H1 (cell line): Measurements from ENCODE around the gene SRPRB. TPM values are rescaled to one million over a fixed set of nuclear protein-coding genes. Genes with fewer than 3 reads are reported as not detected.
A peak's percentile ranks its signal among the peaks of the same experiment; 100 is the strongest.

Experiments
- CTCF ChIA-PET: fragments of 300-600 bp; sonication (Branson Sonifier 250); formaldehyde crosslinking; loops from one replicate; lab custom pipeline; 2021; ENCODE audit not compliant: partially characterized antibody; lab: Charles Lee
- POLR2A ChIA-PET: fragments of 300-600 bp; sonication (Branson Sonifier 250); formaldehyde crosslinking; loops from one replicate; lab custom pipeline; 2021; ENCODE audit warnings: inconsistent platforms; ENCODE audit not compliant: partially characterized antibody; lab: Charles Lee
- DNase-seq, 2 experiments: peaks; one replicate each; pipeline versions ENCODE4 v3.0.0 to v3.0.0-alpha.2; 2010 to 2022; ENCODE audit warnings: low spot score in 2 of 2, low read depth in 1 of 2, mixed read lengths in 1 of 2
- FAIRE-seq: peaks from 2 replicates; lab custom pipeline; 2011; peaks lifted over from hg19 to GRCh38; lab: Jason Lieb, UNC
- H2AFZ ChIP-seq: 2 replicates; pipeline ENCODE4 v1.8.1; 2012; ENCODE audit warnings: low read length, inconsistent platforms
- H2AK5ac ChIP-seq: 2 replicates; pipeline ENCODE4 v1.6.1; 2013; ENCODE audit warnings: low read depth, low read length
- H2BK120ac ChIP-seq: replicated peaks from 2 replicates; pipeline ENCODE3; 2013; ENCODE audit warnings: low read depth, low read length, inconsistent platforms
- H2BK12ac ChIP-seq: 2 replicates; pipeline ENCODE4 v1.6.1; 2013; ENCODE audit warnings: low read depth, low read length
- H2BK15ac ChIP-seq: 2 replicates; pipeline ENCODE4 v1.6.1; 2013; ENCODE audit warnings: low read length
- H2BK20ac ChIP-seq: 2 replicates; pipeline ENCODE4 v1.6.1; 2013; ENCODE audit warnings: low read length
- H2BK5ac ChIP-seq: 2 replicates; pipeline ENCODE4 v1.6.1; 2013; ENCODE audit warnings: low read depth, low read length
- H3K14ac ChIP-seq: 2 replicates; pipeline ENCODE4 v1.6.1; 2013; ENCODE audit warnings: inconsistent platforms; ENCODE audit not compliant: insufficient read length
- H3K18ac ChIP-seq: 2 replicates; pipeline ENCODE4 v1.6.1; 2013; ENCODE audit warnings: low read length; ENCODE audit errors: extremely low read depth
- H3K23ac ChIP-seq: 2 replicates; pipeline ENCODE4 v1.6.1; 2013; ENCODE audit warnings: inconsistent platforms; ENCODE audit not compliant: insufficient read length
- H3K23me2 ChIP-seq: 2 replicates; pipeline ENCODE4 v1.6.1; 2013; ENCODE audit warnings: low read depth, low read length
- H3K27ac ChIP-seq: 2 replicates; pipeline ENCODE4 v1.6.1; 2011; ENCODE audit warnings: low read depth, low read length, inconsistent platforms
- H3K27me3 ChIP-seq, 4 experiments: replicated peaks in 1 of 4; 1 replicate in 1 of 4; 2 replicates in 3 of 4; pipeline versions ENCODE4 v1.6.1 to v1.8.1; 2011 to 2013; ENCODE audit warnings: low read length in 3 of 4, mild to moderate bottlenecking in 3 of 4, inconsistent platforms in 2 of 4, mixed read lengths in 2 of 4, moderate library complexity in 1 of 4; ENCODE audit not compliant: control insufficient read depth in 3 of 4, insufficient read depth in 3 of 4; ENCODE audit errors: extremely low read depth in 1 of 4
- H3K36me3 ChIP-seq, 4 experiments: 2 replicates each; pipeline versions ENCODE4 v1.6.1 to v1.8.1; 2011 to 2013; ENCODE audit warnings: mild to moderate bottlenecking in 4 of 4, low read length in 3 of 4, moderate library complexity in 2 of 4, control low read depth in 1 of 4, inconsistent platforms in 1 of 4; ENCODE audit not compliant: insufficient read depth in 4 of 4, control insufficient read depth in 2 of 4
- H3K4ac ChIP-seq: replicated peaks from 2 replicates; pipeline ENCODE3; 2013; ENCODE audit warnings: low read length, low read depth, mixed read lengths, inconsistent platforms; ENCODE audit not compliant: insufficient read length
- H3K4me1 ChIP-seq, 4 experiments: replicated peaks in 1 of 4; 1 replicate in 1 of 4; 2 replicates in 3 of 4; pipeline versions ENCODE4 v1.6.1 to v1.8.1; 2011 to 2013; ENCODE audit warnings: low read length in 3 of 4, inconsistent platforms in 2 of 4, mixed read lengths in 1 of 4; ENCODE audit not compliant: insufficient read depth in 4 of 4, control insufficient read depth in 3 of 4
- H3K4me2 ChIP-seq, 2 experiments: 2 replicates each; pipeline versions ENCODE4 v1.6.1 to v1.8.1; 2011 to 2013; ENCODE audit warnings: low read depth in 2 of 2, low read length in 2 of 2, control low read depth in 1 of 2, inconsistent platforms in 1 of 2, mild to moderate bottlenecking in 1 of 2; ENCODE audit not compliant: insufficient read depth in 1 of 2
- H3K4me3 ChIP-seq, 4 experiments: fragments of 200-600, 300-600 bp in 1 of 4; sonication (generic), shearing (Covaris generic), sonication (Bioruptor Twin) in 1 of 4; 2 replicates each; pipeline versions ENCODE4 v1.5.1 to v1.8.1; 2011 to 2016; ENCODE audit warnings: low read length in 4 of 4, low read depth in 3 of 4, control low read depth in 2 of 4, inconsistent platforms in 2 of 4, mild to moderate bottlenecking in 2 of 4, mixed read lengths in 1 of 4, moderate library complexity in 1 of 4; ENCODE audit not compliant: insufficient read depth in 2 of 4; ENCODE audit errors: extremely low read depth in 1 of 4
- H3K56ac ChIP-seq: replicated peaks from 2 replicates; pipeline ENCODE3; 2013; ENCODE audit warnings: low read depth, mild to moderate bottlenecking, mixed read lengths, low read length, inconsistent platforms; ENCODE audit not compliant: insufficient read length
- H3K79me1 ChIP-seq: 2 replicates; pipeline ENCODE4 v1.6.1; 2013; ENCODE audit warnings: low read depth, low read length, control low read depth
- H3K79me2 ChIP-seq, 2 experiments: 2 replicates each; pipeline versions ENCODE4 v1.6.1 to v1.8.1; 2012 to 2013; ENCODE audit warnings: low read length in 2 of 2, mild to moderate bottlenecking in 2 of 2, inconsistent platforms in 1 of 2; ENCODE audit not compliant: insufficient read depth in 2 of 2, control insufficient read depth in 1 of 2
- H3K9ac ChIP-seq, 4 experiments: replicated peaks in 1 of 4; 1 replicate in 1 of 4; 2 replicates in 3 of 4; pipeline versions ENCODE4 v1.6.1 to v1.8.1; 2011 to 2013; ENCODE audit warnings: low read depth in 3 of 4, low read length in 3 of 4, control low read depth in 2 of 4, mild to moderate bottlenecking in 2 of 4, moderate library complexity in 2 of 4, inconsistent platforms in 1 of 4; ENCODE audit errors: extremely low read depth in 1 of 4
- H3K9me3 ChIP-seq, 2 experiments: 2 replicates each; pipeline versions ENCODE4 v1.6.1 to v1.8.1; 2012 to 2013; ENCODE audit warnings: mild to moderate bottlenecking in 2 of 2, moderate library complexity in 2 of 2, control low read depth in 1 of 2, inconsistent platforms in 1 of 2, low read depth in 1 of 2, low read length in 1 of 2, mixed read lengths in 1 of 2; ENCODE audit not compliant: insufficient read depth in 2 of 2
- H4K20me1 ChIP-seq, 2 experiments: replicated peaks in 1 of 2; 2 replicates each; pipeline versions ENCODE3 to v1.8.1; 2011 to 2013; ENCODE audit warnings: inconsistent platforms in 2 of 2, low read length in 2 of 2, mild to moderate bottlenecking in 1 of 2; ENCODE audit not compliant: insufficient read depth in 2 of 2, control insufficient read depth in 1 of 2
- H4K5ac ChIP-seq: 2 replicates; pipeline ENCODE4 v1.6.1; 2013; ENCODE audit warnings: low read length, low read depth, mixed read lengths, inconsistent platforms; ENCODE audit not compliant: insufficient read length
- H4K8ac ChIP-seq: 2 replicates; pipeline ENCODE4 v1.8.0; 2013; ENCODE audit warnings: mild to moderate bottlenecking, moderate library complexity, low read length, inconsistent platforms; ENCODE audit not compliant: insufficient read depth; ENCODE audit errors: extremely low read depth
- H4K91ac ChIP-seq: replicated peaks from 2 replicates; pipeline ENCODE3; 2013; ENCODE audit warnings: low read length, mixed read lengths, inconsistent platforms; ENCODE audit not compliant: insufficient read length
- BCL11A ChIP-seq, 2 experiments: IDR thresholded peaks; one replicate each; pipeline ENCODE4 v1.6.1; 2011; ENCODE audit warnings: low read depth in 2 of 2, low read length in 2 of 2, mild to moderate bottlenecking in 2 of 2
- HDAC6 ChIP-seq: IDR thresholded peaks from one replicate; pipeline ENCODE4 v1.7.1; 2012; ENCODE audit warnings: low read depth, mild to moderate bottlenecking, inconsistent platforms, low read length, moderate library complexity
- JUN ChIP-seq: IDR thresholded peaks from 2 replicates; pipeline ENCODE4 v1.6.1; 2011; ENCODE audit warnings: low read depth, mild to moderate bottlenecking, improper control_type of control experiment, low read length
- PHF8 ChIP-seq: fragments of 200-600 bp; sonication (generic); conservative IDR thresholded peaks from 2 replicates; pipeline ENCODE4 v1.7.1; 2012; ENCODE audit warnings: low read depth, mild to moderate bottlenecking, inconsistent platforms, low read length, moderate library complexity
- POLR2AphosphoS5 ChIP-seq: IDR thresholded peaks from 2 replicates; pipeline ENCODE4 v1.6.1; 2011; ENCODE audit warnings: low read depth, low read length
- RNF2 ChIP-seq: fragments of 200-900, 300-1000 bp; sonication (generic); IDR thresholded peaks from 2 replicates; pipeline ENCODE4 v1.7.1; 2016; ENCODE audit warnings: borderline replicate concordance, low read depth, mild to moderate bottlenecking, antibody characterized with exemption, low read length; ENCODE audit not compliant: poor library complexity, severe bottlenecking; ENCODE audit errors: missing control alignments
- SIX5 ChIP-seq: IDR thresholded peaks from 2 replicates; pipeline ENCODE4 v1.6.1; 2011; ENCODE audit warnings: mild to moderate bottlenecking, low read depth, low read length
- YY1 ChIP-seq: IDR thresholded peaks from 2 replicates; pipeline ENCODE4 v1.6.1; 2011; ENCODE audit warnings: low read depth, mild to moderate bottlenecking, low read length
- WGBS, 2 experiments: shearing (Covaris generic) in 1 of 2; methylation state at CpG; one replicate each; pipeline versions ENCODE4 v1.1.6 to v1.1.7; 2013 to 2015; ENCODE audit warnings: low lambda C conversion rate in 2 of 2, mixed read lengths in 2 of 2, inconsistent platforms in 1 of 2, low coverage in 1 of 2, missing lambda C conversion rate in 1 of 2; ENCODE audit not compliant: insufficient replicate concordance in 2 of 2, insufficient coverage in 1 of 2, insufficient read length in 1 of 2; ENCODE audit errors: extremely low coverage in 1 of 2, missing lambda C conversion rate in 1 of 2; 5-methylcytosine and 5-hydroxymethylcytosine counted together
- polyA plus RNA-seq, 7 experiments: library from polyadenylated mRNA; depleted of rRNA in 3 of 7; stranded (reverse) in 5 of 7; unstranded in 2 of 7; fragments of >200 nt in 5 of 7; fragments of 200-250 nt in 2 of 7; gene quantifications; 1 replicate in 5 of 7; 2 replicates in 1 of 7; 4 replicates in 1 of 7; pipeline versions ENCODE4 v1.2.1 to v1.2.3, GENCODE V29; 2011 to 2013; ENCODE audit warnings: missing spikeins in 2 of 7, mixed read lengths in 2 of 7
- total RNA-seq: library from RNA; stranded (reverse); fragmentation: NEBNext Ultra II Directional; extraction: Animal tissue kit (Norgen Biotek cat#: 25700); gene quantifications from 2 replicates; pipeline ENCODE4 v1.2.1, GENCODE V29; 2021
- TF ChIP-seq, protein P1 (sequence below), 3 experiments: IDR thresholded peaks; 1 replicate in 2 of 3; 2 replicates in 1 of 3; pipeline versions ENCODE4 v1.5.1 to v1.6.1; 2011; ENCODE audit warnings: low read length in 3 of 3, mild to moderate bottlenecking in 3 of 3, inconsistent platforms in 2 of 3, low read depth in 1 of 3, moderate library complexity in 1 of 3; ENCODE audit not compliant: insufficient read depth in 1 of 3; ENCODE audit errors: control extremely low read depth in 1 of 3

SRPRB gene
- total and polyA plus RNA-seq, 2 of the 8 experiments (the other 6 are each of a cell fraction or from before 2014, with no cell fraction given), result 15.9 to 49.8 TPM

DNA sequence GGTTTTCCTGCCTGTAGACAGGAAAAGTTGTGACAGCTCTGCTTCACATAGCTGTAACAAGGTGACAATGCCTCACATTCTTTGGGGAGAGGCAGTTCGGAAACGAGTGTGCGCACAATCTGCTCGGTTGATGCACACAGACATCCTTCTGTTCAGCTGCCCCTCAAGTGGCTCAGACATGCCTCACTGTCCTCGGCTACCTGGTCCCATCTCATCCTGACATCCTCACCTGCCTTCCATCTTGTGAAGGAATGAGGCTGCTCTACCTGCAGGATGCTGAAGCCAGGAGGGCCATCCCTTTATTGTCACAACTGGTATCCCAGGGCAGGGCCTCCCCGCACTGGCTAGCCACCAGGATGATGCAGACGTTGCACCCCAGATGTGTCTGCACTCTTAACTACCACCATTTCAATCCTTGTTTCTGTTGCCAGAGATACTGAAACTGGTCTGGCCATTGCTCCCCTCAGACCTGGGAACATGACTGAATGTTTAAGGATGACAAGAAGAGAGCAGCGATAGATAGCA lies 19.4 kb downstream of the SRPRB start:
- H3K23me2 ChIP-seq, result no peaks in the 10 kb centered on the region; the same call in 1 of the 2 replicates
- H3K27ac ChIP-seq, result no peak overlapping the region
- no peak overlapping the region for H2BK15ac ChIP-seq
- WGBS, 2 experiments, result 97% methylated on average over 8 of the region's 8 CpGs; no CpG with 5 or more reads in 1 of the 2 experiments
- no peak overlapping the region for H2BK12ac ChIP-seq
- no peak overlapping the region for H2BK5ac ChIP-seq
- no peak overlapping the region for H2BK120ac ChIP-seq
- H3K4me3 ChIP-seq, result no peak overlapping the region
- H3K36me3 ChIP-seq, result peaks cover 10 to 28% (median 17%) of the 10 kb centered on the region in 4 experiments; a peak in 7 of 8 replicates
- H3K18ac ChIP-seq, result no peak overlapping the region
- no peak overlapping the region for H4K5ac ChIP-seq
- no peak overlapping the region for H3K4me2 ChIP-seq
- FAIRE-seq, result no peak
- no peak overlapping the region for H2AFZ ChIP-seq
- no peak overlapping the region for H2BK20ac ChIP-seq
- peak in 1 of 2 experiments; percentile 16 for DNase-seq
- no peaks in the 10 kb centered on the region; the same call in 1 of the 2 replicates for H3K79me1 ChIP-seq
- no peak overlapping the region for H3K4ac ChIP-seq
- CTCF ChIA-PET, result interaction anchor here (0.9 kb wide), 1 partner anchor 13 kb away, joined by 3 read pairs; no protein-coding TSS in a partner anchor
- H2AK5ac ChIP-seq, result no peak overlapping the region
- H3K14ac ChIP-seq, result no peak overlapping the region
- H4K8ac ChIP-seq, result no peak overlapping the region
- H4K20me1 ChIP-seq, result peaks cover 0 to 2% of the 10 kb centered on the region in 2 experiments
- POLR2A ChIA-PET, result interaction anchor here (1.0 kb wide), 1 partner anchor 82 kb away, joined by 3 read pairs; no protein-coding TSS in a partner anchor
- no peak overlapping the region for H3K56ac ChIP-seq
- H3K9me3 ChIP-seq, result no peaks in the 10 kb centered on the region
- H3K4me1 ChIP-seq, result peaks cover 4 to 15% (median 7%) of the 10 kb centered on the region in 4 experiments; a peak in 5 of 7 replicates
- no peak overlapping the region for H3K23ac ChIP-seq
- H3K27me3 ChIP-seq, result no peaks in the 10 kb centered on the region
- H4K91ac ChIP-seq, result no peak overlapping the region
- H3K79me2 ChIP-seq, result no peaks in the 10 kb centered on the region
- no peak overlapping the region for H3K9ac ChIP-seq
- TF ChIP-seq RNF2 (no peak), SIX5 (no peak), PHF8 (no peak), BCL11A (IDR thresholded peaks at IDR 0.05; ENCODE audit: low read depth in 2 of 2, low read length in 2 of 2) (no peak), JUN (no peak), HDAC6 (no peak), YY1 (no peak), POLR2AphosphoS5 (no peak; the same call in 1 of the 2 replicates)
- TF ChIP-seq, protein P1, sequence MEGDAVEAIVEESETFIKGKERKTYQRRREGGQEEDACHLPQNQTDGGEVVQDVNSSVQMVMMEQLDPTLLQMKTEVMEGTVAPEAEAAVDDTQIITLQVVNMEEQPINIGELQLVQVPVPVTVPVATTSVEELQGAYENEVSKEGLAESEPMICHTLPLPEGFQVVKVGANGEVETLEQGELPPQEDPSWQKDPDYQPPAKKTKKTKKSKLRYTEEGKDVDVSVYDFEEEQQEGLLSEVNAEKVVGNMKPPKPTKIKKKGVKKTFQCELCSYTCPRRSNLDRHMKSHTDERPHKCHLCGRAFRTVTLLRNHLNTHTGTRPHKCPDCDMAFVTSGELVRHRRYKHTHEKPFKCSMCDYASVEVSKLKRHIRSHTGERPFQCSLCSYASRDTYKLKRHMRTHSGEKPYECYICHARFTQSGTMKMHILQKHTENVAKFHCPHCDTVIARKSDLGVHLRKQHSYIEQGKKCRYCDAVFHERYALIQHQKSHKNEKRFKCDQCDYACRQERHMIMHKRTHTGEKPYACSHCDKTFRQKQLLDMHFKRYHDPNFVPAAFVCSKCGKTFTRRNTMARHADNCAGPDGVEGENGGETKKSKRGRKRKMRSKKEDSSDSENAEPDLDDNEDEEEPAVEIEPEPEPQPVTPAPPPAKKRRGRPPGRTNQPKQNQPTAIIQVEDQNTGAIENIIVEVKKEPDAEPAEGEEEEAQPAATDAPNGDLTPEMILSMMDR (IDR thresholded peaks at IDR 0.05; ENCODE audit: control extremely low read depth in 1 of 3, insufficient read depth in 1 of 3, low read depth in 1 of 3, low read length in 3 of 3), result no peak
